Activated CD4-positive, alpha-beta T cell treated with anti-CD3 and anti-CD28 coated beads, Interleukin-2, amount 50 U/mL, for 4 hours (primary cell): ENCODE data around the gene CTXN2.
A peak's percentile ranks its signal among the peaks of the same experiment; 100 is the strongest.

ENCODE experiments used
- DNase-seq, 2 experiments: peaks; one replicate each; pipeline ENCODE4 v3.0.0-alpha.2; 2020

Gene CTXN2

DNA sequence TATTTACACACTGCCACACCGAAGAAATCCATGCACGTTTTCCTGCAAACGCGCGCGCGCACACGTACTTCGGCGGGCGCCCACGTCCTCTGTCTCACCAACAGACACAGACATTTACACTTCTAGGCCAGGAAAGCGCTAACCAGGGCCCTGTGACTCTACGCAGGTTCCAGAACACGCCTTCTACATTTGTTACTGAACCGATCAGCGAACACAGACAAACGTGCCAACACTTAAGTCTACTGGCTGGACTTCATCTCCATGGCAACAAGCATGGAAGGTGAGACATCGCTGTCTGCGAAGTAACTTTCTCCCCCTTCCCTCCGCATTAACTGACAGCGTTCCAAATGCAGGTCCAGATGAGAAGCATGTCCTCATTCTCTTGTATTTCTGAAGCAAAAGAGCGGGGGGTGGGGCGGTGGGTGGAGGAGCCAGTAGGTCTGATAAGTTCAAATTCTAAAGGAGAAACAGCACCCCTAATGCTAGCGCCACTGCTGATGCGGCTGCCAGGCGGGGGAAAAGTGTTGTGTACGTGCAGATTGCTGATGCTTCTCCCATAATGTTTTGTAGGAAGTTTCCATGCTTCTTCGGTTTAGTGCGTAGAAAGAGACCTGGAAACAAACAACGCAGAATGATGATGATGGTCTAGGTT is at the start of gene CTXN2:
CTXN2 (plus strand) TSS at position 92 of the 652 bp plus-strand sequence. CDS start 9,636 bp downstream, outside the sequence.
- no peak for DNase-seq

GRCh38 chr15:48143856-48144255 is 47.6 kb upstream of the CTXN2 start:
- DNase-seq: no peak

GRCh38 chr15:48144889-48145288 is 46.6 kb upstream of the CTXN2 start:
- DNase-seq: no peak

GRCh38 chr15:48145923-48146322 is 45.5 kb upstream of the CTXN2 start:
- no peak for DNase-seq

DNA sequence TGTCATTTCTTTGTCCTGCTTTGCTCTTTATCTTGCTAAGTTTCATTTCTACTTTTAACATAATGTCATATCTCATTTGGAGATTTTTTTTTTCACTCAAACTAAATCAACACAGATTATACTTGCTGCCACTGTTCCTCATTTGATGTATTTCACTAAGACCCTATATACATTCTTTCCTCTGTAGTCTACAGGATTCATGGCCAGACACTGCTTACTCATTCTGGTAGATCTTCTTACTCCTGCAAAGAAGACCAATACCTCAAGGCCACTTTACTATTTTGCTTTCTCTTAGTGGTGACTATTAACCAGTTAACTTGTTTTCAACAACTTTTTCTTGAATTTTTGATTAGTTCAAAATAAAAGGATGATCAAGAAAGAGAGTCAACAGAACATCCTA is 44.1 kb upstream of the CTXN2 start:
- no peak for DNase-seq

DNA sequence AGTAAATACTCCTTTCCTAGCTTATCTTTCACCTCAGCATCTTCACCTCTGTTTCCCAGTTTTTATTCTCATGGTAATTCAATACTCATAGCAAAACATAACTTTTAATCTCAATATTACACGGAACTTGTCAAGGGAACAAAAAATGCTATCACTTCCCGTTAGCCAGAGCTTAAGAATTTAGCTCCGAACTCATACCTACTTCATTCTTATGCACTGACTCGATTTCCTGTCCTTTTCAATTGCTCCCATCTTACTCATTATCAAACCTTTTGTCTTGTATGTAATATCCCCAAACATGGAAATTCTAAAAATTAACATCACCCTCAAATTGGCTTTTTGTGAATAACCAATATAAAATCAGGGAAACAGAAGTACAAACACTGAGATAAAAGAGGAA is 41.6 kb upstream of the CTXN2 start:
- DNase-seq: no peak

DNA sequence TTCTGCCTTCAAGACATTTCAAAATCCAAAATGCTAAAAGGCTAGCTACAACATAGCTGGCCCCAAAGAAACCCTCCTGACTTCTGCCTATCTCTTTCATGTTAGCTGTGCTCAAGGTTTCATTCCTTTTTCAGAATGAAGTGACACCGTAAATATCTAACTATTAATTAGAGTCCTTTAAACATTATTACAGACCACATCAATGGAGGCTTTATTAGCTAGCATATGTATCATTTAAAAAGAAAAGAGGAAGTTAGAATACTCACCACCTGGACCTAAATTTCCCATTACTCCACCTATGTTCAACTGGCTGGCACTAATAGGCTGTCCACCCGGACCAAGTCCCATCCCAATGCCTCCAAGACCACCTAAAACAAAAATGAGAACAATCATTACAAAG is 37.9 kb upstream of the CTXN2 start:
- no peak for DNase-seq

DNA sequence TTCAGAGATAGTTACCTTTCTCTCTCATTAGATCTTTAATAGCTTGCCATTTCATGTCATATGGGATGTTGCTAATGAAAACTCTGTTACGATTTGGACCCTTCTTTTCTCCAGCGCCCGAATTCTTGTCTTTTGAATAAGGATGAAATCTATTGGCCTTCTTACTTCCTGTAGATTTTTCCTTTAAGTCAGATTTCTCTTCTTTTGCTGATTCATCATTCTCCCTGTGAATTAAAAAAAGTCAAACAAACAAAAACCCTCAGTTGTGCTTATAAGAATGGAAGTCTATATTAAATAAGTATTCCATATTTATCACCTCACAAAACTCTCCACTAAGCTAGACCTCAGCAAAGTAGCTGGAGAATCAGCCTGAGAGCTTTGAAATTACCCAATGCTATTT is 22.8 kb upstream of the CTXN2 start:
- DNase-seq: no peak

- DNase-seq: no peak
These were observed 20.5 kb upstream of the CTXN2 start for GRCh38 chr15:48170981-48171380.

- no peak for DNase-seq
These were observed 16.3 kb upstream of the CTXN2 start for GRCh38 chr15:48175126-48175525.

GRCh38 chr15:48176112-48176511 is 15.4 kb upstream of the CTXN2 start:
- no peak for DNase-seq

GRCh38 chr15:48176957-48177356 is 14.5 kb upstream of the CTXN2 start:
- DNase-seq: no peak

DNA sequence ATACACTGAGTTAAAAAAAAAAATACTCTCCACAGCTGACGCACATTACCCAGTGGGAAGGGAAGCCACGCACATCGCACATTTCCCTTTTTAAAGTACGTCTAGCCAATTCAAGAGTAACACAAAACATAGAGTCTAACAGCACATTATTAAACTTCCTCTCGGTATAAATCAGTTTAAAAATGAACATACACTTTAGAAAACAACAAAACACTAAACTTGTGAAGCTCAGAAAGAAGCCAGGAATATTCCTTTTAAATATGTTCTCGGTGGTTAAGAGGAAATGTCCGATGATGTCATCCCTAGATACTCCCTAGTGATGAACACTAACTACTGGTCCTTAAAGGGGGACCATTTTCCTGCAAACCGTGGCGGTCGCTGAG is 14.1 kb upstream of the CTXN2 start:
- no peak for DNase-seq

GRCh38 chr15:48177766-48178647 is 13.5 kb upstream of the CTXN2 start, which contains the start of gene MYEF2:
TSS of gene MYEF2 (minus strand) at chr15:48178295. CDS start at chr15:48178237, 58 bp downstream.
- DNase-seq: peak; percentile 52 to 53

DNA sequence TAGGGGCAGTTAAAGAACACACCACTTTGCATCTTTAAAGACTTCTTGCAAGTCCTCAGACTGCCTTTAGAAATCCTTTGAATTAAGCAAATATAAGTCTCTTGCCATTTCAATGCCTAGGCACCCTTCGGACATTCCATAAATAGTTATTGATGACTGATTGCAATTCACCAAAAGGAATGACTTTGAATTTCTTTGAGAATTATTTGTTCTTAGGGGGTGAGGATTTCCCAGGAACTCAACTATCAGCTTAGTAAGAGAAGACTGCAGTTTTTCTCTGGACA is 12.9 kb upstream of the CTXN2 start:
- no peak for DNase-seq

GRCh38 chr15:48182749-48183148 is 8.7 kb upstream of the CTXN2 start:
- no peak for DNase-seq

DNA sequence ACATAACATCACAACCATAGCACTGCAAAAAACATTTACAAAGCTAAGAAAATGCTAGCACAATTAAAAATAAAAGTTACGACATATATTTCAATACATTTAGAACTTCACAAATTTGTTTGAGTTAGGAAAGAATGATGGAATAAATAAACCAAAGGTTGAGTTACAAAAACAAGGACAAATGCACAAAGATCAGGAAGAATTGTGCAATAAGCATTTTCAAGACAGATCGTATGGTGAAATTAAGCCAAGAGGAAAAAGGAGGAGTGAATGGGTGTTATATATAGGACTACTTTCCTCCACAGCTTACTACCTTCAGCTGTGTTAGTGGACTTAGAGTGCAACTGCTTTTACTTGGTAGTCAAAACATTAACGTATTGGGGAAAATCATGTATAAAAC is 5.9 kb upstream of the CTXN2 start:
- no peak for DNase-seq

DNA sequence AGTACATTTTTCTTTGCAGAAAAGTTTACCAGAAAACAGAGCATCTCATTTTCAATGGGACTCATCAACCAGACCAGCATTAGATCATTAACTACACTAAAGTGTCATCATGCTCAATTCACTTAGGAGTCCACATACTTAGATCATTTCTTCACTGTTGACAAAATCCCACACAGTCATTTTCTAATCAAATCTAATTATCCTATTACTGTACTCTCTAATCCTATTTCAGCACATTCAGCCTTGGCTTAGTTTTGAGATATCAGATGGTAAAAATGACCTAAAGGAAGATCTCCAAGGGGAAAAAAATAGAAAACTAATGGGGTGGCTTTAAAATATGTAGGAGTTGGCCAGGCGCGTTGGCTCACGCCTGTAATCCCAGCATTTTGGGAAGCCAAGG is 5.2 kb upstream of the CTXN2 start:
- no peak for DNase-seq

DNA sequence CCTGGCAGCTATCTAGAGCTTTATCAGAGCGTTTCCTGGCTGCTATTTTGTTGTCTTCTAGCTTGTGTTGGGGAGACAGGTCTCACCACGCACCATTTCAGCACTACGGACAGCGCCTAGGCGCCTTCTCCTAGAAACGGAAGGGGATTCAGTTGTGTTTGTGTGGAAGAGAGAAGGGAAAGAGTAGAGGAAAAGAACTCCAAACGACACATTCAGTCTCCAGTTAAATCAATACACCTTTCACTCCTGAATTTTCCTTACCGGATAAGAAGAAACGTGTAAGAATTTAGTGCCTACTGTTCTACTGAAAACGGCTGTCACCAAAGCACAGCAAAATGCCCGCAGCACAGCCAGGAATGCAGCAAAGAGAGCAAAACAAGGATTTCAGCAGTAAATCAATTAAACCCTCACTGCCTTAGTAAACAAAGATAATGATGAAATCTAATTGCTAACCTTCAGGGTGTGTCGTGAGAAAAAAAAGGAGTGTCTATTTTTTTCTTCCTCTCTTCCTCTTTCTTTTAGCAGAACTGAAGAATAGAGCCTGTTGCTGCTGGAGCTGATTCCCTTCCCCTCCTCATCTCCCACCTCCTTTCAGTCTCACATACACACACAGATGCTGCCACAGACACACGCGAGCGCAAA is 412 bp upstream of the CTXN2 start:
- no peak for DNase-seq

GRCh38 chr15:48202068-48202467 is 10.6 kb downstream of the CTXN2 start:
- DNase-seq: no peak

GRCh38 chr15:48205981-48206380 is 14.5 kb downstream of the CTXN2 start, which contains the start of gene SLC12A1:
TSS of gene SLC12A1 (plus strand) at chr15:48206302. CDS start at chr15:48207720, 1,418 bp downstream.
- DNase-seq: no peak

GRCh38 chr15:48221261-48221660 is 29.8 kb downstream of the CTXN2 start:
- no peak for DNase-seq

DNA sequence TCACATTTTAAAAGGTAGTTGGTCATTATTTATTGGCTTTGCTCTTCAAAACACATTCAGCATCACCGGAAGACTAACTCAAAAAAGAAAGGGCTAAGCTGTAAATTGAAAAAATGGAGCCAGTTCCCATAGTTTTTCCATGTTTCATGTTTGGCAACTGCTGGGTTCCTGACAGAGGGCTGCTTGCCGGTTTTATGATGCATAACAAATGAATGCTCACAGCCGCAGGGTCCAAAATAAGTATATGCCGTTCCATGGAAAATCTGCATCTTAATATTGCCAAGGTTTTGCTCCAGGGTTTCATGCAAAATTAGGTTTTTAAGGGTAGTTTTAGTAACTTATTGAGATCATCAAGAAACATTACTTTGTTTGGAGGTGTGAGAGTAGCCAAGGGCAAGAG is 30.4 kb downstream of the CTXN2 start:
- DNase-seq: no peak

- DNase-seq: no peak
These were observed 31.2 kb downstream of the CTXN2 start for GRCh38 chr15:48222627-48223026.
